Endothelial cell of umbilical vein (primary cell): ENCODE data around the gene LSM14B. TPM values are rescaled to one million over a fixed set of nuclear protein-coding genes. Genes with fewer than 3 reads are reported as not detected.

Experiments used
- BruUV-seq: library from RNA; stranded (reverse); fragments of 400-500 nt; replicated peaks from 2 replicates; lab custom pipeline; 2021; lab: Mats Ljungman, UMichigan
- CTCF ChIA-PET: fragments of 300-600, 350-600 bp; sonication (Branson Sonifier 250); formaldehyde crosslinking; loops from one replicate; lab custom pipeline; 2021; ENCODE audit warnings: antibody characterized with exemption, inconsistent platforms; lab: Charles Lee
- POLR2A ChIA-PET: fragments of 300-600, 350-600 bp; sonication (Branson Sonifier 250); formaldehyde crosslinking; loops from one replicate; lab custom pipeline; 2021; ENCODE audit warnings: antibody characterized with exemption, inconsistent platforms; lab: Charles Lee
- DNase-seq: peaks from one replicate; pipeline ENCODE4 v3.0.0-alpha.2; 2011; ENCODE audit warnings: low read depth, low spot score
- FAIRE-seq: peaks from 2 replicates; lab custom pipeline; 2011; peaks lifted over from hg19 to GRCh38; lab: Jason Lieb, UNC
- H2AFZ ChIP-seq: 2 replicates; pipeline ENCODE4 v1.6.0; 2012; ENCODE audit warnings: low read depth, low read length, control low read depth, inconsistent platforms
- H3K27ac ChIP-seq: 2 replicates; pipeline ENCODE4 v1.5.1; 2011; ENCODE audit warnings: low read depth, mild to moderate bottlenecking, control low read depth, low read length, moderate library complexity; ENCODE audit not compliant: insufficient read depth
- H3K27me3 ChIP-seq, 2 experiments: 2 replicates each; pipeline versions ENCODE4 v1.6.0 to v1.6.1; 2011; ENCODE audit warnings: low read length in 2 of 2, mixed read lengths in 1 of 2; ENCODE audit not compliant: control insufficient read depth in 2 of 2, insufficient read depth in 2 of 2
- H3K36me3 ChIP-seq, 2 experiments: 2 replicates in 1 of 2; 3 replicates in 1 of 2; pipeline ENCODE4 v1.5.1; 2011; ENCODE audit warnings: low read length in 2 of 2, mild to moderate bottlenecking in 1 of 2, moderate library complexity in 1 of 2; ENCODE audit not compliant: control insufficient read depth in 2 of 2, insufficient read depth in 2 of 2; ENCODE audit errors: extremely low read depth in 1 of 2
- H3K4me1 ChIP-seq: 3 replicates; pipeline ENCODE4 v1.5.1; 2011; ENCODE audit warnings: mild to moderate bottlenecking, low read length; ENCODE audit not compliant: control insufficient read depth, insufficient read depth; ENCODE audit errors: extremely low read depth
- H3K4me2 ChIP-seq: 2 replicates; pipeline ENCODE4 v1.6.1; 2011; ENCODE audit warnings: low read length, control low read depth, mixed read lengths; ENCODE audit not compliant: insufficient read depth
- H3K4me3 ChIP-seq, 3 experiments: fragments of 200-600 bp in 1 of 3; sonication (generic), shearing (Covaris generic) in 1 of 3; replicated peaks in 1 of 3; 2 replicates each; pipeline ENCODE4 v1.5.1; 2011 to 2016; ENCODE audit warnings: control low read depth in 3 of 3, low read length in 3 of 3, mild to moderate bottlenecking in 2 of 3, inconsistent platforms in 1 of 3, low read depth in 1 of 3, moderate library complexity in 1 of 3; ENCODE audit not compliant: insufficient read depth in 1 of 3
- H3K79me2 ChIP-seq: 2 replicates; pipeline ENCODE4 v1.6.0; 2012; ENCODE audit warnings: low read length, inconsistent platforms; ENCODE audit not compliant: control insufficient read depth, insufficient read depth
- H3K9ac ChIP-seq: replicated peaks from 2 replicates; pipeline ENCODE3; 2011; ENCODE audit warnings: low read length, control low read depth; ENCODE audit not compliant: insufficient read depth; ENCODE audit errors: extremely low read depth
- H3K9me1 ChIP-seq: replicated peaks from 3 replicates; pipeline ENCODE4 v1.6.0; 2011; ENCODE audit warnings: mild to moderate bottlenecking, low read length; ENCODE audit not compliant: control insufficient read depth, insufficient read depth; ENCODE audit errors: extremely low read depth
- H3K9me3 ChIP-seq: replicated peaks from 2 replicates; pipeline ENCODE4 v1.5.1; 2012; ENCODE audit warnings: low read length, inconsistent platforms; ENCODE audit not compliant: control insufficient read depth, insufficient read depth
- H4K20me1 ChIP-seq: replicated peaks from 2 replicates; pipeline ENCODE3; 2011; ENCODE audit warnings: mild to moderate bottlenecking, low read length; ENCODE audit not compliant: control insufficient read depth, insufficient read depth; ENCODE audit errors: extremely low read depth
- EZH2 ChIP-seq: IDR thresholded peaks from 2 replicates; pipeline ENCODE4 v1.6.1; 2012; ENCODE audit warnings: borderline replicate concordance, low read depth, mild to moderate bottlenecking, moderate library complexity, low read length, inconsistent platforms; ENCODE audit not compliant: severe bottlenecking
- FOS ChIP-seq: IDR thresholded peaks from 2 replicates; pipeline ENCODE4 v1.6.1; 2011; ENCODE audit warnings: mild to moderate bottlenecking, low read length, moderate library complexity, borderline replicate concordance; ENCODE audit not compliant: insufficient read depth
- GATA2 ChIP-seq: IDR thresholded peaks from 2 replicates; pipeline ENCODE4 v1.7.0; 2011; ENCODE audit warnings: low read depth, mild to moderate bottlenecking, moderate library complexity, mixed read lengths, low read length; ENCODE audit not compliant: insufficient read length, insufficient read depth
- JUN ChIP-seq: IDR thresholded peaks from 2 replicates; pipeline ENCODE4 v1.6.1; 2011; ENCODE audit warnings: borderline replicate concordance, low read depth; ENCODE audit not compliant: insufficient read length, insufficient read depth
- MYC ChIP-seq: IDR thresholded peaks from one replicate; pipeline ENCODE4 v1.6.1; 2011; ENCODE audit warnings: mild to moderate bottlenecking, low read depth, low read length
- POLR2A ChIP-seq: IDR thresholded peaks from 2 replicates; pipeline ENCODE4 v1.6.1; 2012; ENCODE audit warnings: low read depth, mild to moderate bottlenecking, control low read depth, low read length
- POLR2AphosphoS5 ChIP-seq: IDR thresholded peaks from 2 replicates; pipeline ENCODE4 v1.6.1; 2012; ENCODE audit warnings: low read depth, mild to moderate bottlenecking, control low read depth, low read length, moderate library complexity; ENCODE audit not compliant: insufficient read depth
- dilution Hi-C: fragments of 300-500 bp; cut with MboI; formaldehyde crosslinking; loops from one replicate; pipeline ENCODE4 v1.15.0; 2019; ENCODE audit warnings: low sequenced_read_pairs; ENCODE audit not compliant: extremely low pct_ligation_motif_present
- intact Hi-C: fragments of 100-400 bp; cut with micrococcal nuclease; formaldehyde crosslinking; loops from one replicate; pipeline ENCODE4 v1.10.0; 2022
- polyA plus RNA-seq, 4 experiments: library from polyadenylated mRNA; depleted of rRNA in 3 of 4; stranded (reverse) in 3 of 4; unstranded in 1 of 4; fragments of >200 nt; gene quantifications; 2 replicates each; pipeline versions ENCODE4 v1.2.1 to v1.2.3, GENCODE V29; 2011 to 2012; ENCODE audit warnings: missing spikeins in 1 of 4
- total RNA-seq: library from RNA; stranded (reverse); gene quantifications from 2 replicates; pipeline ENCODE4 v1.2.3, GENCODE V29; 2021
- TF ChIP-seq, protein P1 (sequence below), 2 donors: IDR thresholded peaks; 1 replicate in 1 of 2; 2 replicates in 1 of 2; pipeline ENCODE4 v1.5.1; 2011; ENCODE audit warnings: low read length in 2 of 2, mild to moderate bottlenecking in 2 of 2, moderate library complexity in 2 of 2, control low read depth in 1 of 2, inconsistent platforms in 1 of 2, low read depth in 1 of 2; ENCODE audit not compliant: insufficient read depth in 1 of 2; ENCODE audit errors: extremely low read depth in 1 of 2
- TF ChIP-seq, protein P2 (sequence below): IDR thresholded peaks from 2 replicates; pipeline ENCODE4 v1.6.1; 2011; ENCODE audit not compliant: insufficient read depth, insufficient read length

LSM14B gene
- total and polyA plus RNA-seq, 2 donors (not counting 3 experiments of a cell fraction or from before 2014, with no cell fraction given), result 32.5 to 34.0 TPM

DNA sequence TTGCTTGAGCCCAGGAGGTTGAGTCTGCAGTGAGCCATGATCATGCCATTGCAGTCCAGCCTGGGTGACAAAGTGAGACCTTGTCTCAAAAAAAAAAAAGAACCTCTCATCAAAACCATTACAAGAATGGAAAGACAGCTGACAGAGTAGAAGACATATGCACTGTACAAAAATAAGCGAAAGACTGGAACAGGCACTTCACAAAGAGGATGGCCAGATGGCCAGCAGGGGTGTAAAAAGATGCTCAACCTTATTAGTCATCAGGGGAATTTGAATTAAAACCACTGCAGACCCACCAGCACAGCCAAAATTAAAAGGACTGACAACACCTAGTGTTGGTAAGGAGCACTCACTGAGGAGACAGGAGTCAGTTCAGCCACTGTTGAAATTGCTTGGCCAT lies 43.1 kb upstream of the LSM14B start:
- Histone ChIP-seq H3K79me2 (no peaks in the 10 kb centered on the region), H3K27me3 (no peaks in the 10 kb centered on the region), H4K20me1 (no peaks in the 10 kb centered on the region), H3K27ac (no peak overlapping the region), H3K9me1 (no peaks in the 10 kb centered on the region), H2AFZ (no peak overlapping the region), H3K36me3 (no peaks in the 10 kb centered on the region), H3K4me1 (no peaks in the 10 kb centered on the region), H3K9me3 (no peaks in the 10 kb centered on the region), H3K4me3 (no peak overlapping the region), H3K4me2 (no peak overlapping the region), H3K9ac (no peak overlapping the region)
- BruUV-seq, result no TSS peak
- intact Hi-C loops (no loop called here), dilution Hi-C loops (no loop called here)
- no peak for DNase-seq
- no peak for FAIRE-seq
- CTCF ChIA-PET, result no interaction called here
- no peak for TF ChIP-seq GATA2
- no peak for TF ChIP-seq MYC
- no peak for TF ChIP-seq POLR2AphosphoS5
- TF ChIP-seq, protein P1, sequence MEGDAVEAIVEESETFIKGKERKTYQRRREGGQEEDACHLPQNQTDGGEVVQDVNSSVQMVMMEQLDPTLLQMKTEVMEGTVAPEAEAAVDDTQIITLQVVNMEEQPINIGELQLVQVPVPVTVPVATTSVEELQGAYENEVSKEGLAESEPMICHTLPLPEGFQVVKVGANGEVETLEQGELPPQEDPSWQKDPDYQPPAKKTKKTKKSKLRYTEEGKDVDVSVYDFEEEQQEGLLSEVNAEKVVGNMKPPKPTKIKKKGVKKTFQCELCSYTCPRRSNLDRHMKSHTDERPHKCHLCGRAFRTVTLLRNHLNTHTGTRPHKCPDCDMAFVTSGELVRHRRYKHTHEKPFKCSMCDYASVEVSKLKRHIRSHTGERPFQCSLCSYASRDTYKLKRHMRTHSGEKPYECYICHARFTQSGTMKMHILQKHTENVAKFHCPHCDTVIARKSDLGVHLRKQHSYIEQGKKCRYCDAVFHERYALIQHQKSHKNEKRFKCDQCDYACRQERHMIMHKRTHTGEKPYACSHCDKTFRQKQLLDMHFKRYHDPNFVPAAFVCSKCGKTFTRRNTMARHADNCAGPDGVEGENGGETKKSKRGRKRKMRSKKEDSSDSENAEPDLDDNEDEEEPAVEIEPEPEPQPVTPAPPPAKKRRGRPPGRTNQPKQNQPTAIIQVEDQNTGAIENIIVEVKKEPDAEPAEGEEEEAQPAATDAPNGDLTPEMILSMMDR (IDR thresholded peaks at IDR 0.05; ENCODE audit: extremely low read depth in 1 of 2, insufficient read depth in 1 of 2, low read depth in 1 of 2, low read length in 2 of 2), result no peak
- TF ChIP-seq FOS, result no peak
- no peak for TF ChIP-seq JUN
- no peak for TF ChIP-seq POLR2A
- TF ChIP-seq, protein P2, sequence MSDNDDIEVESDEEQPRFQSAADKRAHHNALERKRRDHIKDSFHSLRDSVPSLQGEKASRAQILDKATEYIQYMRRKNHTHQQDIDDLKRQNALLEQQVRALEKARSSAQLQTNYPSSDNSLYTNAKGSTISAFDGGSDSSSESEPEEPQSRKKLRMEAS, result no peak
- TF ChIP-seq EZH2, result no peak
- POLR2A ChIA-PET, result no interaction called here
